HG03342 (cell line): Measurements from ENCODE around the gene PCDHA1.
"Not testable (repeated sequence)": the region's sequence is repeated elsewhere in the genome, so short reads cannot be mapped to it uniquely, and the experiment has no call there.

Experiments
- ATAC-seq: cut with Tn5 transposase; IDR thresholded peaks from one replicate; pipeline ENCODE4 v1.9.1; 2021; ENCODE audit warnings: mild to moderate bottlenecking, moderate library complexity; ENCODE audit not compliant: unreplicated experiment

Gene PCDHA1

DNA sequence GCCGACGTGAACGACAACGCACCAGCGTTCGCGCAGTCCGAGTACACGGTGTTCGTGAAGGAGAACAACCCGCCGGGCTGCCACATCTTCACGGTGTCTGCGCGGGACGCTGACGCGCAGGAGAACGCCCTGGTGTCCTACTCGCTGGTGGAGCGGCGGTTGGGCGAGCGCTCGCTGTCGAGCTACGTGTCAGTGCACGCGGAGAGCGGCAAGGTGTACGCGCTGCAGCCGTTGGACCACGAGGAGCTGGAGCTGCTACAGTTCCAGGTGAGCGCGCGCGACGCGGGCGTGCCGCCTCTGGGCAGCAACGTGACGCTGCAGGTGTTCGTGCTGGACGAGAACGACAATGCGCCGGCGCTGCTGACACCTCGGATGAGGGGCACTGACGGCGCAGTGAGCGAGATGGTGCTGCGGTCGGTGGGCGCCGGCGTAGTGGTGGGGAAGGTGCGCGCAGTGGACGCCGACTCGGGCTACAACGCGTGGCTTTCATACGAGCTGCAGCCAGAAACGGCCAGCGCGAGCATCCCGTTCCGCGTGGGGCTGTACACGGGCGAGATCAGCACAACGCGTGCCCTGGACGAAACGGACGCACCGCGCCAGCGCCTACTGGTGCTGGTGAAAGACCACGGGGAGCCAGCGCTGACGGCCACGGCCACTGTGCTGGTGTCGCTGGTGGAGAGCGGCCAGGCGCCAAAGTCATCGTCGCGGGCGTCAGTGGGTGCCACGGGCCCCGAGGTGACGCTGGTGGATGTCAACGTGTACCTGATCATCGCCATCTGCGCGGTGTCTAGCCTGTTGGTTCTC is 64.1 kb downstream of the PCDHA1 start:
- not testable (repeated sequence) for ATAC-seq

DNA sequence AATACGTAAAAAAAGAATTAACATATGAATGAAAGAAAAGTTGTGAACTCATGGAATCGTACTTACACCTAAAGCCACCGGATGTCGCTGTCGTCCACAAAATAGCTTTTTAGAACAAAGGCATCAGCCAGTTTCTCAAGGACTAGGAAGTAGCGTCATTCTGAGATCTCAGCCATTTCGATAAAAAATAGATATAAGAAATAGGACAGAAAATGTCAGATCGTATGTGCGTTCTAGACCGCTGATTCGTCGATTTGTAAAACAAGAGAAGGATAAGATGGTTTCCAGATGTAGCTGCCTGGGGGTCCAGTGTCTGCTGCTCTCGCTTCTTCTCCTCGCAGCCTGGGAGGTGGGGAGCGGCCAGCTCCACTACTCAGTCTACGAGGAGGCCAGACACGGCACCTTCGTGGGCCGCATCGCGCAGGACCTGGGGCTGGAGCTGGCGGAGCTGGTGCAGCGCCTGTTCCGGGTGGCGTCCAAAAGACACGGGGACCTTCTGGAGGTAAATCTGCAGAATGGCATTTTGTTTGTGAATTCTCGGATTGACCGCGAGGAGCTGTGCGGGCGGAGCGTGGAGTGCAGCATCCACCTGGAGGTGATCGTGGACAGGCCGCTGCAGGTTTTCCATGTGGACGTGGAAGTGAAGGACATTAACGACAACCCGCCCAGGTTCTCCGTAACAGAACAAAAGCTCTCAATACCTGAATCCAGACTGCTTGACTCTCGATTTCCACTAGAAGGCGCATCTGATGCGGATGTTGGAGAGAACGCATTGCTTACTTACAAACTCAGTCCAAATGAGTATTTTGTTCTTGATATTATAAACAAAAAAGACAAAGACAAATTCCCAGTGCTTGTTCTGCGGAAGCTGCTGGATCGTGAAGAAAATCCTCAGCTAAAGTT is 70.1 kb downstream of the PCDHA1 start, which contains the start of gene PCDHA10:
Gene PCDHA10 (plus strand): TSS at position 126 of the 903 bp plus-strand sequence. CDS start 152 bp downstream, at position 278.
- ATAC-seq, result no peak

DNA sequence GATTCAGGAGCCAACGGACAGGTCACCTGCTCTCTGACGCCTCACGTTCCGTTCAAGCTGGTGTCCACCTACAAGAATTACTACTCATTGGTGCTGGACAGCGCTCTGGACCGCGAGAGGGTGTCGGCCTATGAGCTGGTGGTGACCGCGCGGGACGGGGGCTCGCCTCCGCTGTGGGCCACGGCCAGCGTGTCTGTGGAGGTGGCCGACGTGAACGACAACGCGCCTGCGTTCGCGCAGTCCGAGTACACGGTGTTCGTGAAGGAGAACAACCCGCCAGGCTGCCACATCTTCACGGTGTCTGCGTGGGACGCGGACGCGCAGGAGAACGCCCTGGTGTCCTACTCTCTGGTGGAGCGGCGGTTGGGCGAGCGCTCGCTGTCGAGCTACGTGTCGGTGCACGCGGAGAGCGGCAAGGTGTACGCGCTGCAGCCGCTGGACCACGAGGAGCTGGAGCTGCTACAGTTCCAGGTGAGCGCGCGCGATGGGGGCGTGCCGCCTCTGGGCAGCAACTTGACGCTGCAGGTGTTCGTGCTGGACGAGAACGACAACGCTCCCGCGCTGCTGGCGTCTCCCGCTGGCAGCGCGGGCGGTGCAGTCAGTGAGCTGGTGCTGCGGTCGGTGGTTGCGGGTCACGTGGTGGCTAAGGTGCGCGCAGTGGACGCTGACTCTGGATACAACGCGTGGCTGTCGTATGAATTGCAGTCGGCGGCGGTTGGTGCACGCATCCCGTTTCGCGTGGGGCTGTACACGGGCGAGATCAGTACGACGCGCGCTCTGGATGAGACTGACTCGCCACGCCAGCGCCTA is 71.4 kb downstream of the PCDHA1 start:
- ATAC-seq, result no peak

DNA sequence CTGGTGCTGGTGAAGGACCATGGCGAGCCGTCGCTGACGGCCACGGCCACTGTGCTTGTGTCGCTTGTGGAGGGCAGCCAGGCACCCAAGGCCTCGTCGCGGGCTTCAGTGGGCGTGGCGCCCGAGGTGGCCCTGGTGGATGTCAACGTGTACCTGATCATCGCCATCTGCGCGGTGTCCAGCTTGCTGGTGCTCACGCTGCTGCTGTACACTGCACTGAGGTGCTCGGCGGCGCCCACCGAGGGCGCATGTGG is 72.0 kb downstream of the PCDHA1 start:
- ATAC-seq, result no peak

DNA sequence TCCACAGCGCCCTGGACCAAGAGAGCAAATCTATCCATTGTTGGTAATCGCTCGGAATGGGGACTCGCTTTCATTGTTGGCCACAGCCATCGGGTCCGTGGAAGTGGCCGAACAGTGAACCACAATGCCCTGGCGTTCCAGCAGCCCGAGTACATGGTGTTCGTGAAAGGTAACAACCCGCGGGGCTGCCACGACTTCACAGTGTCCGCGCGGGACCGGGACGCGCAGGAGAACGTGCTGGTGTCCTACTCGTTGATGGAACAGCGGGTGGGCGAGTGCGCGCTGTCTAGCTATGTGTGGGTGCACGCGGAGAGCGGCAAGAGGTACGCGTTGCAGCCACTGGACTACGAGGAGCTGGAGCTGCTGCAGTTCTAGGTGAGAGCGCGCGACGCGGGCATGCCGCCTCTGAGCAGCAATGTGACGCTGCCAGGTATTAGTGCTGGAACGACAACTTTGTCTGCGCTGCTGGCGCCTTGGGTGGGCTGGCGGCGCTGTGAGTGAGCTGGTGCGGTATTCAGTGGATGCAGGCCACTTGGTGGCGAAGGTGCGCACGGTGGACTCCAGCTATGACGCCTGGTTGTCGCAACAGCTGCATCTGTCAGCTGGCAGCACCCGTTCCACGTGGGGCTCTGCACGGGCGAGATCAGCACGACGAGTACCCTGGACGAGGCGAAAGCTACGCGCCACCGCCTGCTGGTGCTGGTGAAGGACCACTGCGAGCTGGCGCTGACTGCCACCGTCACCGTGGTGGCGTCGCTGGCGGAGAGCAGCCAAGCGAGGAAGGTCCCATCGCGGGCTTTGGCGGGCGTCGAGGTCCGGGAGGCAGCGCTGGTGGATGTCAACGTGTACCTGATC is 76.7 kb downstream of the PCDHA1 start:
- ATAC-seq, result no peak

DNA sequence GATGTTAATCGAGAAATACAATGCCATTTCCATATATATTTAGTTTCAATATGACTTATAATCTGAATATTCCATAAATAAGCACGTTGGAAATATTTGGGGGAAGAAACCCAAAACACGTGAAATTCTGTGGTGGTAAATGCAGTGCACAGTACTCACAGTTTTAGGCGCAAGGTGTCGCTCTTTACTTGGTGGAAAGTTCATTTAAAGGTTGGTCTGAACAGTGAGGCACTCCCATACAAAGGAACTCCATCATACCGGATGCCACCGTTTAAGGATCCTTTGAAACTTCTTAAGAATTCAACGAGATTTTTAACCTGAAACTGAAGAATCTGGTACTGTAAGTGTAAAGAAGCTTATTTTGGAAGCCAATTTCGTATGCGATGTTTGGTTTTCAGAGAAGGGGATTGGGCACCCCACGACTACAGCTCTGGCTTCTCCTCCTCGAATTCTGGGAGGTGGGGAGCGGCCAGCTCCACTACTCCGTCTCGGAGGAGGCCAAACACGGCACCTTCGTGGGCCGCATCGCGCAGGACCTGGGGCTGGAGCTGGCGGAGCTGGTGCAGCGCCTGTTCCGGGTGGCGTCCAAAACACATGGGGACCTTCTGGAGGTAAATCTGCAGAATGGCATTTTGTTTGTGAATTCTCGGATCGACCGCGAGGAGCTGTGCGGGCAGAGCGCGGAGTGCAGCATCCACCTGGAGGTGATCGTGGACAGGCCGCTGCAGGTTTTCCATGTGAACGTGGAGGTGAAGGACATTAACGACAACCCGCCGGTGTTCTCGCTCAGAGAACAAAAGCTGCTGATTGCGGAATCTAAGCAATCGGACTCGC is 83.0 kb downstream of the PCDHA1 start, which contains the start of gene PCDHA11:
Gene PCDHA11 (plus strand): TSS at position 237 of the 834 bp plus-strand sequence. CDS start 147 bp downstream, at position 384.
- no peak for ATAC-seq

DNA sequence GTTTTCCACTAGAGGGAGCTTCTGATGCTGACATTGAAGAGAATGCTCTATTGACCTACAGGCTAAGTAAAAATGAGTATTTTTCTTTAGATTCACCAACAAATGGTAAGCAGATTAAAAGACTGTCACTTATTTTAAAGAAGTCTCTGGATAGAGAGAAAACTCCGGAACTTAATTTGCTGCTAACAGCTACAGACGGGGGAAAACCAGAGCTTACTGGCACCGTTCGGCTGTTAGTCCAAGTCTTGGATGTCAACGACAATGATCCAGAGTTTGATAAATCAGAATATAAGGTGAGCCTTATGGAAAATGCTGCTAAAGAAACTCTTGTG is 83.6 kb downstream of the PCDHA1 start:
- ATAC-seq, result no peak

DNA sequence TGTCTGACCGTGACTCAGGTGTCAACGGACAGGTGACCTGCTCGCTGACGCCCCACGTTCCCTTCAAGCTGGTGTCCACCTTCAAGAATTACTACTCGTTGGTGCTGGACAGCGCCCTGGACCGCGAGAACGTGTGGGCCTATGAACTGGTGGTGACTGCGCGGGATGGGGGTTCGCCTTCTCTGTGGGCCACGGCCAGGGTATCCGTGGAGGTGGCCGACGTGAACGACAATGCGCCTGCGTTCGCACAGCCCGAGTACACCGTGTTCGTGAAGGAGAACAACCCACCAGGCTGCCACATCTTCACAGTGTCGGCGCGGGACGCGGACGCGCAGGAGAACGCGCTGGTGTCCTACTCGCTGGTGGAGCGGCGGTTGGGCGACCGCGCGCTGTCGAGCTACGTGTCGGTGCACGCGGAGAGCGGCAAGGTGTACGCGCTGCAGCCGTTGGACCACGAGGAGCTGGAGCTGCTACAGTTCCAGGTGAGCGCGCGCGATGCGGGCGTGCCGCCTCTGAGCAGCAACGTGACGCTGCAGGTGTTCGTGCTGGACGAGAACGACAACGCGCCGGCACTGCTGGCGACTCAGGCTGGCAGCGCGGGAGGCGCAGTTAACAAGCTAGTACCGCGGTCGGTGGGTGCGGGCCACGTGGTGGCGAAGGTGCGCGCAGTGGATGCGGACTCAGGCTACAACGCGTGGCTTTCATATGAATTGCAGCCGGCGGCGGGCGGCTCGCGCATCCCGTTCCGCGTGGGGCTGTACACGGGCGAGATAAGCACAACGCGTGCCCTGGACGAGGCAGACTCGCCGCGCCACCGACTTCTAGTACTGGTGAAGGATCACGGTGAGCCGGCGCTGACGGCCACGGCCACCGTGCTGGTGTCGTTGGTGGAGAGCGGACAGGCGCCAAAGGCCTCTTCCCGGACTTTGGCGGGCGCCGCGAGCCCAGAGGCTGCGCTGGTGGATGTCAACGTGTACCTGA is 84.6 kb downstream of the PCDHA1 start:
- ATAC-seq, result no peak

DNA sequence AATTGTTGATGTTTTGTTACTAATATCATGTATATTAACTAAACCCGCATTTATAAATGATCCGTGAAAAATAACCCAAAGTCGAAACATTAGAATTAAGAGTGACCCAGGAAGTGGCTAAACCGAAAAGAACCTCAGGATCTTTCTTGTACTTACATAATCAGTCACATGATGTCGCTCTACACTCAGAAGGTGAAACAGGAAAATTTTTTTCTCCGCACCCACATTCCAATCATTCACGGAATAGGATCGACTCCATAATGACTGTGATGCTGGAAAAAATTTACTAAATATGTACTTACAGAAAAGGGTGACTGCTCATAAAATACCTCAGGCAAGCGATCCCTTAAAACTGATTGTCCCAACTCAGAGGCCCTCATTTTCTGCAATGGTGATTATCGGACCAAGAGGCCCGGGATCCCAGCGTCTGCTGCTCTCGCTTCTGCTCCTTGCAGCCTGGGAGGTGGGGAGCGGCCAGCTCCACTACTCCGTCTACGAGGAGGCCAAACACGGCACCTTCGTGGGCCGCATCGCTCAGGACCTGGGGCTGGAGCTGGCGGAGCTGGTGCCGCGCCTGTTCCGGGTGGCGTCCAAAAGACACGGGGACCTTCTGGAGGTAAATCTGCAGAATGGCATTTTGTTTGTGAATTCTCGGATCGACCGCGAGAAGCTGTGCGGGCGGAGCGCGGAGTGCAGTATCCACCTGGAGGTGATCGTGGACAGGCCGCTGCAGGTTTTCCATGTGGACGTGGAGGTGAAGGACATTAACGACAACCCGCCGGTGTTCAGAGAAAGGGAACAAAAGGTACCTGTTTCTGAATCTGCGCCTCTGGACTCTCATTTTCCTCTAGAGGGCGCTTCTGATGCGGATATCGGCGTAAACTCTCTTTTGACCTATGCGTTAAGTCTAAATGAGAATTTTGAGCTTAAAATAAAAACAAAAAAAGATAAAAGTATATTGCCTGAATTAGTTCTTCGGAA is 89.4 kb downstream of the PCDHA1 start, which contains the start of gene PCDHA12:
Gene PCDHA12 (plus strand): TSS at position 224 of the 981 bp plus-strand sequence. CDS start 165 bp downstream, at position 389.
- no peak for ATAC-seq

DNA sequence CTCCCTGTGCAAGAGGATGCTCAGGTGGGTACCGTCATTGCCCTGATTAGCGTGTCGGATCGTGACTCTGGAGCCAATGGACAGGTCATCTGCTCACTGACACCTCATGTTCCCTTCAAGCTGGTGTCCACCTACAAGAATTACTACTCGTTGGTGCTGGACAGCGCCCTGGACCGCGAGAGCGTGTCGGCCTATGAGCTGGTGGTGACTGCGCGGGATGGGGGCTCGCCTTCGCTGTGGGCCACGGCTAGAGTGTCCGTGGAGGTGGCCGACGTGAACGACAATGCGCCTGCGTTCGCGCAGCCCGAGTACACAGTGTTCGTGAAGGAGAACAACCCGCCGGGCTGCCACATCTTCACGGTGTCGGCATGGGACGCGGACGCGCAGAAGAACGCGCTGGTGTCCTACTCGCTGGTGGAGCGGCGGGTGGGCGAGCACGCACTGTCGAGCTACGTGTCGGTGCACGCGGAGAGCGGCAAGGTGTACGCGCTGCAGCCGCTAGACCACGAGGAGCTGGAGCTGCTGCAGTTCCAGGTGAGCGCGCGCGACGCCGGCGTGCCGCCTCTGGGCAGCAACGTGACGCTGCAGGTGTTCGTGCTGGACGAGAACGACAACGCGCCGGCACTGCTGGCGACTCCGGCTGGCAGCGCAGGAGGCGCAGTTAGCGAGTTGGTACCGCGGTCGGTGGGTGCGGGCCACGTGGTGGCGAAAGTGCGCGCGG is 90.8 kb downstream of the PCDHA1 start:
- not testable (repeated sequence) for ATAC-seq

DNA sequence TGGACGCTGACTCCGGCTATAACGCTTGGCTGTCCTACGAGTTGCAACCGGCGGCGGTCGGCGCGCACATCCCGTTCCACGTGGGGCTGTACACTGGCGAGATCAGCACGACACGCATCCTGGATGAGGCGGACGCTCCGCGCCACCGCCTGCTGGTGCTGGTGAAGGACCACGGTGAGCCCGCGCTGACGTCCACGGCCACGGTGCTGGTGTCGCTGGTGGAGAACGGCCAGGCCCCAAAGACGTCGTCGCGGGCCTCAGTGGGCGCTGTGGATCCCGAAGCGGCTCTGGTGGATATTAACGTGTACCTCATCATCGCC is 91.3 kb downstream of the PCDHA1 start:
- ATAC-seq, result no peak

DNA sequence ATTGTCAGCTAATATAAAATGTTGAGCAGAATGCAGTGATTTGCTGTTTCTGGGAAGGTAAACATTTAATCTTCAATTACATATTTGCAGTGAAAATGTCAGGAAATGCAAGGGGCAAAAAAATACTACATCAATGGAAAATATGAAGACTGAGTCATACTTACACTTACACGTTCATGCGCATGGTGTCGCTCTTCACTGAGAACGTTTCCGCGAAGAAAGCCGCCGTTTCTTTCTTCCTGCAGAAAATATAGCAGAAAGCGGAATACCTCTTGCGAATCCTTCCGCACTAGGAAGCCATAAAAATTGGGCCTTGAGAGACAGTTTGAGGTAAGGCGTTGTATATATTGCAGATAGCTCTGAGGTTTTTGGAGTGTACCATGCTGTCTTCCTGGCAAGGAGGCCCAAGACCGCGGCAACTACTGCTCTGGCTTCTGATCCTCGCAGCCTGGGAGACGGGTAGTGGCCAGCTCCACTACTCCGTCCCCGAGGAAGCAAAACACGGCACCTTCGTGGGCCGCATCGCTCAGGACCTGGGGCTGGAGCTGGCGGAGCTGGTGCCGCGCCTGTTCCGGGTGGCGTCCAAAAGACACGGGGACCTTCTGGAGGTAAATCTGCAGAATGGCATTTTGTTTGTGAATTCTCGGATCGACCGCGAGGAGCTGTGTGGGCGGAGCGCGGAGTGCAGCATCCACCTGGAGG is 96.1 kb downstream of the PCDHA1 start, which contains the start of gene PCDHA13:
Gene PCDHA13 (plus strand): TSS at position 236 of the 702 bp plus-strand sequence. CDS start 145 bp downstream, at position 381.
- ATAC-seq, result no peak

DNA sequence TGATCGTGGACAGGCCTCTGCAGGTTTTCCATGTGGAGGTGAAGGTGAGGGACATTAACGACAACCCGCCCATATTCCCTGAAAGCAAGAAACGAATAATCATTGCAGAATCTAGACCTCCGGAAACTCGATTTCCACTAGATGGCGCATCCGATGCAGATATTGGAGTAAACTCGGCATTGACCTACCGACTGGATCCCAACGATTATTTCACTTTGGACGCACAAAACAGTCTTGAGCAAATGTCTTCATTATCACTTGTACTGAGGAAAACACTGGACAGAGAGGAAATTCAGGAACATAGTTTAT is 96.6 kb downstream of the PCDHA1 start:
- no peak for ATAC-seq

DNA sequence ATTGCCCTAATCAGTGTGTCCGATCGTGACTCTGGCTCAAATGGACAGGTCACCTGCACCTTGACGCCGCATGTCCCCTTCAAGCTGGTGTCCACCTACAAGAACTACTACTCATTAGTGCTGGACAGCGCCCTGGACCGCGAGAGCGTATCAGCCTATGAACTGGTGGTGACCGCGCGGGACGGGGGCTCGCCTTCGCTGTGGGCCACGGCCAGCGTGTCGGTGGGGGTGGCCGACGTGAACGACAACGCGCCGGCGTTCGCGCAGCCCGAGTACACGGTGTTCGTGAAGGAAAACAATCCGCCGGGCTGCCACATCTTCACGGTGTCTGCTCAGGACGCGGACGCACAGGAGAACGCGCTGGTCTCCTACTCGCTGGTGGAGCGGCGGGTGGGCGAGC is 97.4 kb downstream of the PCDHA1 start:
- ATAC-seq, result no peak

DNA sequence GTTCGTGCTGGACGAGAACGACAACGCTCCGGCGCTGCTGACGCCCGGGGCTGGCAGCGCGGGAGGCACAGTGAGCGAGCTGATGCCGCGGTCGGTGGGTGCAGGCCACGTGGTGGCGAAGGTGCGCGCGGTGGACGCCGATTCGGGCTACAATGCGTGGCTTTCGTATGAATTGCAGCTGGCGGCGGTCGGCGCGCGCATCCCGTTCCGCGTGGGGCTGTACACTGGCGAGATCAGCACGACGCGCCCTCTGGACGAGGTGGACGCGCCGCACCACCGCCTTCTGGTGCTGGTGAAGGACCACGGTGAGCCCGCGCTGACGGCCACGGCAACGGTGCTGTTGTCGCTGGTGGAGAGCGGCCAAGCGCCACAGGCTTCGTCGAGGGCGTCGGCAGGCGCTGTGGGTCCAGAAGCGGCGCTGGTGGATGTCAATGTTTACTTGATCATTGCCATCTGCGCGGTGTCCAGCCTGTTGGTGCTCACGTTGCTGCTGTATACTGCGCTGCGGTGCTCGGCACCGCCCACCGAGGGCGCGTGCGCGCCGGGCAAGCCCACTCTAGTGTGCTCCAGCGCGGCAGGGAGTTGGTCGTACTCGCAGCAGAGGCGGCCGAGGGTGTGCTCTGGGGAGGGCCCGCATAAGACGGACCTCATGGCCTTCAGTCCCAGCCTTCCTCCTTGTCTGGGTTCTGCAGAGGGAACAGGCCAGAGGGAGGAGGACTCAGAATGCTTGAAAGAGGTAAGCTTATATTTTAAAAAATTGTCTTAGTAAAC is 98.2 kb downstream of the PCDHA1 start:
- no peak for ATAC-seq
